Pancreas (tissue), 10 donors: Measurements from ENCODE around the gene DYNC1H1. TPM values are rescaled to one million over a fixed set of nuclear protein-coding genes. Genes with fewer than 3 reads are reported as not detected.
A peak's percentile ranks its signal among the peaks of the same experiment; 100 is the strongest.

Experiments
- ATAC-seq, 4 donors: fragments of 200-7000 bp; cut with Tn5 transposase; one replicate each; pipeline versions ENCODE4 v1.8.0 to v1.9.1; 2020; ENCODE audit warnings: mild to moderate bottlenecking in 4 of 4, moderate library complexity in 4 of 4
- DNase-seq, 6 donors: peaks; one replicate each; pipeline ENCODE4 v3.0.0-alpha.2; 2020
- FAIRE-seq: peaks from 2 replicates; lab custom pipeline; 2012; peaks lifted over from hg19 to GRCh38; lab: Jason Lieb, UNC
- H3K27ac ChIP-seq, 4 donors: fragments of 200-600 bp; sonication (generic); 1 replicate in 3 of 4; 2 replicates in 1 of 4; pipeline versions ENCODE4 v1.5.0 to v1.8.0; 2020
- H3K27me3 ChIP-seq, 4 donors: fragments of 200-600 bp; one replicate each; pipeline ENCODE4 v1.8.0; 2021
- H3K36me3 ChIP-seq, 3 donors: fragments of 200-600 bp; sonication (generic) in 1 of 3; one replicate each; pipeline versions ENCODE4 v1.5.0 to v1.8.0; 2020 to 2021
- H3K4me1 ChIP-seq, 3 donors: fragments of 200-600 bp; one replicate each; pipeline ENCODE4 v1.8.0; 2021
- H3K4me3 ChIP-seq, 4 donors: fragments of 200-600 bp; sonication (generic) in 2 of 4; one replicate each; pipeline versions ENCODE4 v1.5.0 to v1.8.0; 2020 to 2021
- H3K9me3 ChIP-seq, 4 donors: fragments of 200-600 bp; one replicate each; pipeline ENCODE4 v1.8.0; 2021
- WGBS, 2 donors: extraction: QIAGEN DNeasy Blood & Tissue Kit; methylation state at CpG; one replicate each; pipeline ENCODE4 v1.1.7; 2013; 5-methylcytosine and 5-hydroxymethylcytosine counted together
- intact Hi-C, 3 donors: fragments of 100-400 bp; cut with DNase I; formaldehyde crosslinking; loops; one replicate each; pipeline versions ENCODE4 v1.11.1 to v1.14.2; 2022
- polyA plus RNA-seq, 2 donors: library from polyadenylated mRNA; stranded (reverse); fragments of 200-250 nt; gene quantifications; one replicate each; pipeline ENCODE4 v1.2.3, GENCODE V29; 2013
- total RNA-seq, 6 donors: library from RNA; stranded (reverse); fragmentation: NEBNext Ultra II Directional in 4 of 6; extraction: Animal tissue kit (Norgen Biotek cat#: 25700) in 4 of 6; gene quantifications; one replicate each; pipeline versions ENCODE4 v1.2.1 to v1.2.4, GENCODE V29; 2021 to 2023
- TF ChIP-seq, protein P1 (sequence below), 4 donors: fragments of 200-600 bp; sonication (generic) in 3 of 4; IDR thresholded peaks; one replicate each; pipeline versions ENCODE4 v1.5.0 to v1.8.0; 2021; ENCODE audit warnings: antibody characterized with exemption in 4 of 4
- donor health status: healthy with polysubstance abuse.
- donor health status: DM: no; HTN: no; CAD: no; lungs with moderate emphysema.
- donor health status: DM: no; HTN: no; CAD: no.
- donor health status: control.
- donor health status: control.
- donor health status: Bipolar disorder and iron deficiency.
- donor health status: DM: yes; HTN: yes; CAD: no.
- donor health status: DM: no; HTN: no; CAD: no.
- donor health status: DM: no; HTN: no; CAD: no.
- donor health status: DM: yes; HTN: yes; CAD: no.

Gene DYNC1H1
- total and polyA plus RNA-seq, 8 donors: 95.7 to 215 (median 132) TPM

DNA sequence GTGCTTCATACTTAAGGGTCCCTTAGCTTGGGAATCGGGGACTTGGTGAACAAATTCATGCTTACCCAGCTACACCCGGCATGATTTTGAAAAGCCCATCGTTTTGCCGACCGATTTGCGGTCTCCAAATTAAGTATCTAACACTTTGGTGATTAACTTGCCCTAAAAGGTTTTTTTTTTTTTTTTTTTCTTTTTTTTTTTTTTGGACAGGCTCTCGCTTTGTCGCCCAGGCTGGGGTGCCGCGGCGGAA, 123.3 kb downstream of the DYNC1H1 start:
- no peaks in the 10 kb centered on the region for H3K9me3 ChIP-seq
- intact Hi-C loops: loop anchor here in 1 of 3 donors (10.0 kb wide), 1 partner anchor 123 kb away; the partner anchor contains the start of gene DYNC1H1
- H3K4me1 ChIP-seq: peaks cover 24 to 31% (median 28%) of the 10 kb centered on the region in 3 donors

DNA sequence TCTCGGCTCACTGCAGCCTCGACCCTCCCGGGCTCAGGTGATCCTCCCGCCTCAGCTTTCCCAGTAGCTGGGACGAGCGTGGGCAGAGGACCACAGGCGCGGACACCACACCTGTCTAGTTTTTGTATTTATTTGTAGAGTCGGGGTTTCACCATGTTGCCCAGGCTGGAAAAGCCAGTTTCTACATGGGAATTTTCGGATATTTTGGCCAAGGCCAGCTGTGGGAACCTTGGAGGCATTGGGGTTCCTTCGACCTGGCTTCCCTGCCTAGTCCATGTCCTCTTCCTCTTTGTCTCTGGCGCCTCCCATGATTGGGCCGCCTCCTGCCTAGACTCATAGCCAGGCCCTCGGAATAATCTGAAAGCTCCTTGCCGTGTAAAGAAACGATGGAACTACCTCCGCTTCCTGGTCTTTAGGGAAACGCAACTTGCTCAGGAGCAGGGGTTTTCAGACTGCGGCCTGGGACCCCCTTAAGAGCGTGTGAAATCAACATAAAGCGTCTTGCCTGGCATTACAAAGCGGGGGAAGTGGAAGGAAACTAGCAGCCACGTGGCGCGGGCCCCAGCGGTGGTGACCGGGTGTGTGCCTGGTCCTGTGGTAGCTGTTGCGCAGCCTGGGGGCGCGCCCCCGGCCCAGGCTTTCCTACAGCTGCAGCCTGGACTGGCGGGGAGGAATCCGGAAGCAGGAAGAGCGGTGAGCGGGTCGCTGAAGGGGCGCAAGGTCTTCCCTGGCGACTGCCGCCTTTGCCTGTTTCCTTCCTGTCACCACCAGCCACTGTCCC, 123.8 kb downstream of the DYNC1H1 start:
- Histone ChIP-seq H3K36me3 (peaks cover 0 to 25% (median 21%) of the 10 kb centered on the region in 3 donors), H3K27ac (peak overlapping the region; percentile 97 to 100 (median 100)), H3K4me3 (peak overlapping the region in 3 of 4 donors; percentile 70 to 93 (median 78)), H3K4me1 (peaks cover 20 to 26% (median 23%) of the 10 kb centered on the region in 3 donors), H3K27me3 (no peaks in the 10 kb centered on the region), H3K9me3 (no peaks in the 10 kb centered on the region)
- DNase-seq (peak in 5 of 6 donors; percentile 33 to 71 (median 48)), FAIRE-seq (no peak), ATAC-seq (peak in 2 of 4 donors; percentile 3 to 6)
- TF ChIP-seq, protein P1, sequence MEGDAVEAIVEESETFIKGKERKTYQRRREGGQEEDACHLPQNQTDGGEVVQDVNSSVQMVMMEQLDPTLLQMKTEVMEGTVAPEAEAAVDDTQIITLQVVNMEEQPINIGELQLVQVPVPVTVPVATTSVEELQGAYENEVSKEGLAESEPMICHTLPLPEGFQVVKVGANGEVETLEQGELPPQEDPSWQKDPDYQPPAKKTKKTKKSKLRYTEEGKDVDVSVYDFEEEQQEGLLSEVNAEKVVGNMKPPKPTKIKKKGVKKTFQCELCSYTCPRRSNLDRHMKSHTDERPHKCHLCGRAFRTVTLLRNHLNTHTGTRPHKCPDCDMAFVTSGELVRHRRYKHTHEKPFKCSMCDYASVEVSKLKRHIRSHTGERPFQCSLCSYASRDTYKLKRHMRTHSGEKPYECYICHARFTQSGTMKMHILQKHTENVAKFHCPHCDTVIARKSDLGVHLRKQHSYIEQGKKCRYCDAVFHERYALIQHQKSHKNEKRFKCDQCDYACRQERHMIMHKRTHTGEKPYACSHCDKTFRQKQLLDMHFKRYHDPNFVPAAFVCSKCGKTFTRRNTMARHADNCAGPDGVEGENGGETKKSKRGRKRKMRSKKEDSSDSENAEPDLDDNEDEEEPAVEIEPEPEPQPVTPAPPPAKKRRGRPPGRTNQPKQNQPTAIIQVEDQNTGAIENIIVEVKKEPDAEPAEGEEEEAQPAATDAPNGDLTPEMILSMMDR (IDR thresholded peaks at IDR 0.05): no peak
- intact Hi-C loops: loop anchor here in 1 of 3 donors (10.0 kb wide), 1 partner anchor 123 kb away; the partner anchor contains the start of gene DYNC1H1
- 43 to 47% methylated on average over 39 of the region's 39 CpGs for WGBS, 2 donors

More for the DNA sequence above, 123.3 kb downstream of the DYNC1H1 start:
- FAIRE-seq (no peak), ATAC-seq (no peak), DNase-seq (no peak)
- TF ChIP-seq, protein P1 (IDR thresholded peaks at IDR 0.05): no peak
- Histone ChIP-seq H3K27ac (peak overlapping the region; percentile 97 to 100 (median 100)), H3K4me3 (peak overlapping the region; percentile 51 to 93 (median 74)), H3K27me3 (no peaks in the 10 kb centered on the region), H3K36me3 (peaks cover 0 to 30% (median 25%) of the 10 kb centered on the region in 3 donors)
- WGBS, 2 donors: 1 to 3% methylated on average over 9 to 11 of the region's 11 CpGs

DNA sequence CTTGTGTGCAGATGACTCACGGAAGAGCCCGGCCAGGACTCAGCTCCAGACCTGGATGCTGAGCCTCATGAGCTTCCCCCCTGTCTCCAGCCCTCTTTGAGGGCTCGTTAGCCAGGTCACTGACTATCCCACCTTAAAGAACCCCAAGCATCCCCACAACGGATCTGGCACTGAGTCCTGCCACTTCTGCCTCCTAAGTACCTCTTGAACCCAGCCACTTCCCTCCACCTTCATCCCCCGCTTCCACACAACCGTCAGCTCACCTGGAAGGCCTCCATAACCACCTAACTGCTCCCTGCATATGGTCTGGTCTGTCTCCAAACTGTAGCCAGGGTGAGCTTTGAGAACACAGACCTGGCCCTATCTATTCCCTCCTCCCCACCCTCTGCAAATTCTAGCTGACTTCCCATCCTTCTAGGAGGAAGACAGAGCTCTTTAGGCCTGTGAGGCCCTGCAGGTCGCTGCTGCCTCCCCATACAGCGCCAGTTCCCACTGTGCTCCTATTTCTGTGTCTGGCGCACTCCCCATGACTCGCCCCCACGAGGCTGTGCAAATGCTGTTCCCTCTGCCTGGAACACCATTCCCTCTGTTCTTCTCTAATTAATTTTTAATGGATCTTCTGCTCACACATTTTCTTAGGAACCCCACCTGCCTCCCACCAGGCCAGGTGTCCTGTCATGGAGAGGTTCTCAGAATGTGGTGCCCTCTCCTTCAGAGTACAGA, 125.4 kb downstream of the DYNC1H1 start:
- 91 to 92% methylated on average over 11 of the region's 11 CpGs for WGBS, 2 donors
- no peaks in the 10 kb centered on the region for H3K27me3 ChIP-seq
- no peak for DNase-seq
- H3K27ac ChIP-seq: no peak overlapping the region
- intact Hi-C loops: loop anchor here in 2 of 3 donors (5.0 to 10.0 kb wide), 2 partner anchors 42 to 125 kb away; partner anchors contain the start of gene DYNC1H1 (in 1 of the 2)
- no peak overlapping the region for H3K4me3 ChIP-seq
- no peak for FAIRE-seq
- peaks cover 0 to 9% (median 7%) of the 10 kb centered on the region in 3 donors for H3K36me3 ChIP-seq
- TF ChIP-seq, protein P1 (IDR thresholded peaks at IDR 0.05): no peak
- H3K9me3 ChIP-seq: no peaks in the 10 kb centered on the region
- ATAC-seq: no peak
- peaks cover 6 to 10% (median 7%) of the 10 kb centered on the region in 3 donors for H3K4me1 ChIP-seq

DNA sequence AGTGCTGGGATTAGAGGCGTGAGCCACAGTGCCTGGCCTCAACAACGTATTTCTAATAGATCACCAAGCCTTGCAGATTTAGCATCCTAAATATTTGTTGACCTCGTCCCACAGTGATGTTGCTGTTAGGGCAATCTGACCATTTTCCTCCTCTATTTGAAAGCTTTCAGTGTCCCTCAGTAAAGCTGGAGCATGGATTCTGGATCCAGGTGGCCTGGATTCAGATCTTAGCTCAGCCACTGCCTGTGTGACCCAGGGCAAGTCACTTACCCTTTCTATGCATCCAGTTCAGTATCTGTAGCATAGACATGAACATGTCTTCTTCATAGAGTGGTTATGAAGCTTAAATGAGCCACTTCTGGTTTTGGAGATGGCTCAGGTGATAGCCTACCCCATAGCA, 126.3 kb downstream of the DYNC1H1 start:
- Histone ChIP-seq H3K27ac (no peak overlapping the region), H3K4me1 (peaks cover 0 to 4% (median 0%) of the 10 kb centered on the region in 3 donors), H3K36me3 (no peaks in the 10 kb centered on the region), H3K9me3 (no peaks in the 10 kb centered on the region), H3K4me3 (no peak overlapping the region), H3K27me3 (no peaks in the 10 kb centered on the region)
- FAIRE-seq: no peak
- ATAC-seq: no peak
- no peak for DNase-seq
- whole genome bisulfite sequencing, 2 donors: 80 to 89% methylated on average over 3 of the region's 3 CpGs
- intact Hi-C loops: loop anchor here in 1 of 3 donors (5.0 kb wide), 1 partner anchor 43 kb away; no protein-coding TSS in a partner anchor
- TF ChIP-seq, protein P1 (IDR thresholded peaks at IDR 0.05): no peak
